ENCODE measurements around the gene KIR2DL1. TPM values are rescaled to one million over a fixed set of nuclear protein-coding genes. Genes with fewer than 3 reads are reported as not detected.
"Not testable (repeated sequence)": the region's sequence is repeated elsewhere in the genome, so short reads cannot be mapped to it uniquely, and the experiment has no call there.

Gene KIR2DL1
- total RNA-seq, 2 donors from 2014 or later = not detected

DNA sequence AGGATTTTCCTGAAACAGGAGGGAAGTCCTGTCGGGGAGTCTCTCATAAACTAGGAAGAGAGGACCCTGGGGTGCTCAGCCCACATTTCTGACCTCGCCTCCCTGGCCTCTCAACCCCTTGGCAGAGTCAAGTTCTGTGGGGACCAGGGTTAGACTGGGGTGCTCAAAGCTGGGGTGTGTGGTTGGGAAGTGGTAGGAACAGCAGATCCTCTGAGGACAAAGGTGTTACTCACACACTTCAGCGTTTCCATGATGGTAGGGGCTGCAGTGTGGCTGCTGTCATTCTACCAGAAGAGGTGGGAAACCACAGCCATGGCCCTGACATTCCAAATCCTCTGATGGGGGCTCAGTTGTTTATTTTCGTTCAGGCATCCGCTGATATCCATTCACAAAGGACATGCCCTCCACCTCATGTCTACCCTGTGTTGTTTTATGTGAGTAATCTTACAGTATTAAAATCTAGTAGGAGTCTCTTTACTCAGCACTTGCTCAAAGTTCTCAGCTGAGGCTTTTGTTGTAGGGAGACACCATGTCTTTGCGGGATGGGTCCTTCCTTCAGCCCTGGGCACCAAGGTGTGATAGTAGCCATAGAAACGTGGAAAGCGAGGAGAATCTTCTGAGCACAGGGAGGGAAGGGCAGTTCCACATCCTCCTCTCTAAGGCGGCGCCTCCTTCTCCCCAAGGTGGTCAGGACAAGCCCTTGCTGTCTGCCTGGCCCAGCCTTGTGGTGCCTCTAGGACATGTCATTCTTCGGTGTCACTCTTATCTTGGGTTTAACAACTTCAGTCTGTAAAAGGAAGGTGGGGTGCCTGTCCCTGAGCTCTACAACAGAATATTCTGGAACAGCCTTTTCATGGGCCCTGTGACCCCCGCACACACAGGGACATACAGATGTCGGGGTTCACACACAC, 29.8 kb upstream of the KIR2DL1 start:
- no peak overlapping the region for H3K27ac Mint-ChIP-seq
- peaks cover 93% of the 10 kb centered on the region for H3K9me3 Mint-ChIP-seq
- H3K9me3 ChIP-seq (ENCODE audit: control insufficient read depth, low read length) = peaks cover 24% of the 10 kb centered on the region
- no peaks in the 10 kb centered on the region for H3K27me3 ChIP-seq (ENCODE audit: control insufficient read depth, insufficient read depth, low read length, poor library complexity, severe bottlenecking)
- no peaks in the 10 kb centered on the region for H3K4me1 Mint-ChIP-seq
- H3K4me3 Mint-ChIP-seq = no peak overlapping the region
- H3K27me3 Mint-ChIP-seq (ENCODE audit: insufficient read depth) = no peaks in the 10 kb centered on the region
- peaks cover 5% of the 10 kb centered on the region for H3K36me3 Mint-ChIP-seq (ENCODE audit: low read depth)
- 60 to 68% methylated on average over 7 to 13 of the region's 13 CpGs for WGBS, 2 experiments (ENCODE audit: insufficient coverage in 1 of 2, insufficient read length in 1 of 2)
- no peaks in the 10 kb centered on the region for H3K4me1 ChIP-seq (ENCODE audit: control insufficient read depth, insufficient read depth, low read length)
- H3K4me3 ChIP-seq (ENCODE audit: low read length) = no peak overlapping the region
- TF ChIP-seq, protein P1, sequence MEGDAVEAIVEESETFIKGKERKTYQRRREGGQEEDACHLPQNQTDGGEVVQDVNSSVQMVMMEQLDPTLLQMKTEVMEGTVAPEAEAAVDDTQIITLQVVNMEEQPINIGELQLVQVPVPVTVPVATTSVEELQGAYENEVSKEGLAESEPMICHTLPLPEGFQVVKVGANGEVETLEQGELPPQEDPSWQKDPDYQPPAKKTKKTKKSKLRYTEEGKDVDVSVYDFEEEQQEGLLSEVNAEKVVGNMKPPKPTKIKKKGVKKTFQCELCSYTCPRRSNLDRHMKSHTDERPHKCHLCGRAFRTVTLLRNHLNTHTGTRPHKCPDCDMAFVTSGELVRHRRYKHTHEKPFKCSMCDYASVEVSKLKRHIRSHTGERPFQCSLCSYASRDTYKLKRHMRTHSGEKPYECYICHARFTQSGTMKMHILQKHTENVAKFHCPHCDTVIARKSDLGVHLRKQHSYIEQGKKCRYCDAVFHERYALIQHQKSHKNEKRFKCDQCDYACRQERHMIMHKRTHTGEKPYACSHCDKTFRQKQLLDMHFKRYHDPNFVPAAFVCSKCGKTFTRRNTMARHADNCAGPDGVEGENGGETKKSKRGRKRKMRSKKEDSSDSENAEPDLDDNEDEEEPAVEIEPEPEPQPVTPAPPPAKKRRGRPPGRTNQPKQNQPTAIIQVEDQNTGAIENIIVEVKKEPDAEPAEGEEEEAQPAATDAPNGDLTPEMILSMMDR (conservative IDR thresholded peaks at IDR 0.05) = no peak
- no peaks in the 10 kb centered on the region for H3K36me3 ChIP-seq (ENCODE audit: control insufficient read depth, insufficient read depth, low read length)
- no peak overlapping the region for H3K9ac ChIP-seq (ENCODE audit: extremely low read depth, low read length, poor library complexity, severe bottlenecking)
- H3K27ac ChIP-seq (ENCODE audit: low read depth, low read length) = no peak overlapping the region
- no peak for DNase-seq

DNA sequence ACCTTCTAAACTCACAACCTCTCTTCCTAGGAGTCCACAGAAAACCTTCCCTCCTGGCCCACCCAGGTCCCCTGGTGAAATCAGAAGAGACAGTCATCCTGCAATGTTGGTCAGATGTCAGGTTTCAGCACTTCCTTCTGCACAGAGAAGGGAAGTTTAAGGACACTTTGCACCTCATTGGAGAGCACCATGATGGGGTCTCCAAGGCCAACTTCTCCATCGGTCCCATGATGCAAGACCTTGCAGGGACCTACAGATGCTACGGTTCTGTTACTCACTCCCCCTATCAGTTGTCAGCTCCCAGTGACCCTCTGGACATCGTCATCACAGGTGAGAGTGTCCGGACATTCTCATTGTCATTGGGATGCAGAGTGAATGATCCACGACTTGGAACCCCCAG, 27.6 kb upstream of the KIR2DL1 start:
- not testable (repeated sequence) for H3K9ac ChIP-seq (ENCODE audit: extremely low read depth, low read length, poor library complexity, severe bottlenecking); H3K27me3 Mint-ChIP-seq (ENCODE audit: insufficient read depth); H3K4me3 Mint-ChIP-seq; H3K36me3 Mint-ChIP-seq (ENCODE audit: low read depth); H3K27ac Mint-ChIP-seq; H3K36me3 ChIP-seq (ENCODE audit: control insufficient read depth, insufficient read depth, low read length); DNase-seq; H3K4me1 ChIP-seq (ENCODE audit: control insufficient read depth, insufficient read depth, low read length); H3K4me3 ChIP-seq (ENCODE audit: low read length); H3K4me1 Mint-ChIP-seq; H3K27me3 ChIP-seq (ENCODE audit: control insufficient read depth, insufficient read depth, low read length, poor library complexity, severe bottlenecking); H3K27ac ChIP-seq (ENCODE audit: low read depth, low read length)
- peaks cover 89% of the 10 kb centered on the region for H3K9me3 Mint-ChIP-seq
- peaks cover 24% of the 10 kb centered on the region for H3K9me3 ChIP-seq (ENCODE audit: control insufficient read depth, low read length)
- WGBS, 2 experiments (ENCODE audit: insufficient coverage in 1 of 2, insufficient read length in 1 of 2) = 53 to 58% methylated on average over 5 of the region's 5 CpGs

DNA sequence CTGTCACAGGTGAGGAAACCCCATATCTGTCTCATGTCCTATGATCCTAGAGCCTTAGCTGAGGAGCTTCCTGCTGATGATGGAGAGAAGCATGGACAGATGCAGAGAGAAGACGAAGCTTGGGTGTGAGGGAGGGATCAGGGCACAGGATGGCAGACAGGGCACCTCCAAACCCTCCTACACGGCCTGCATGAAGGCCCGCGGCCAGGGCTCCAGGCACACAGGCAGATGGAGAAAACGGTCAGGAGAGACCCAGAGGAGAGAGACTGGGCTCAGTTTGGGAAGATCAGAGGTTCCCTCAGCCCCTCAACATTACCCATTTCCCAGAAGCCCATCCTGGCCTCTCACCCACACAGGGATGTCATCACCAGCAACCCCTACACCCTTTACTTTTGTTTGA, 25.5 kb upstream of the KIR2DL1 start:
- H3K9ac ChIP-seq (ENCODE audit: extremely low read depth, low read length, poor library complexity, severe bottlenecking); H3K36me3 Mint-ChIP-seq (ENCODE audit: low read depth); H3K4me3 Mint-ChIP-seq; H3K27me3 ChIP-seq (ENCODE audit: control insufficient read depth, insufficient read depth, low read length, poor library complexity, severe bottlenecking); H3K4me3 ChIP-seq (ENCODE audit: low read length); H3K36me3 ChIP-seq (ENCODE audit: control insufficient read depth, insufficient read depth, low read length); DNase-seq; H3K4me1 Mint-ChIP-seq; H3K27me3 Mint-ChIP-seq (ENCODE audit: insufficient read depth); H3K4me1 ChIP-seq (ENCODE audit: control insufficient read depth, insufficient read depth, low read length); H3K27ac Mint-ChIP-seq; H3K27ac ChIP-seq (ENCODE audit: low read depth, low read length): not testable (repeated sequence)
- 20 to 73% methylated on average over 1 to 5 of the region's 5 CpGs for WGBS, 2 experiments (ENCODE audit: insufficient coverage in 1 of 2, insufficient read length in 1 of 2)
- peaks cover 87% of the 10 kb centered on the region for H3K9me3 Mint-ChIP-seq
- peaks cover 13% of the 10 kb centered on the region for H3K9me3 ChIP-seq (ENCODE audit: control insufficient read depth, low read length)

DNA sequence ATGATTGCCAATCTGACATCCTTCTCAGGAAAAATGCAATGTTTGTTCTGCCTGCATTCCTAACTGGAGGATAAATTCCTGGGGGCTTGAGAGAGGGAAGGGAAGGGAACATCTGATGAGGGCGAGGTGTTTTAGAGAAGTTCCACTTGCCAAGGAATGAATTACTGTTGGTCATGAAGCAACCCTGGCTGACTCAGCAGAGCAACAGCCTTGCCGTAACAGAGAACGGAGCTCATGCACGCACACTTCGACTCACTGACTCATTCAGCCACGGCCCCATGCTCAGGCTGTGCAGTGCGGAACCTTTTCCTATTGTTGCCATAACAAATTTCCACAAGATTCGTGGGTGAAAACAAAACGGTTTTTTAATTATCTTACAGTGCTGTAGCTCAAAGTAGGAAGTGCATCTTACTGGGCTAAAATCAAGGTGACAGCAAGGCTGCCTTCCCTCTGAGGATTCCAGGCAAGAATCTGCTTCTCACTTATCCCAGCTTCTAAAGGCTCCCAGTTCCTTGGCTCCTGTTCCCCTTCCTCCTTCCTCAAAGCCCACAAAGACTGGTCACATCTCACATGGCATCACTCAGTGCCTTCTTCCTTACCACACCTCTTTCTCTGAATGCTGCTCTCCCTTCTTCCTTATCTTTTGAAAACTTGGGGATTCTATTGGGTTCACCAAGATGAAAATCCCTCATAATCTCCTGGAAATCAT, 21.8 kb upstream of the KIR2DL1 start:
- H3K36me3 Mint-ChIP-seq (ENCODE audit: low read depth); H3K27me3 ChIP-seq (ENCODE audit: control insufficient read depth, insufficient read depth, low read length, poor library complexity, severe bottlenecking); H3K9ac ChIP-seq (ENCODE audit: extremely low read depth, low read length, poor library complexity, severe bottlenecking); H3K4me1 ChIP-seq (ENCODE audit: control insufficient read depth, insufficient read depth, low read length); H3K9me3 ChIP-seq (ENCODE audit: control insufficient read depth, low read length); H3K4me3 Mint-ChIP-seq; H3K27ac Mint-ChIP-seq; H3K27ac ChIP-seq (ENCODE audit: low read depth, low read length); H3K4me3 ChIP-seq (ENCODE audit: low read length); H3K36me3 ChIP-seq (ENCODE audit: control insufficient read depth, insufficient read depth, low read length); H3K4me1 Mint-ChIP-seq; H3K27me3 Mint-ChIP-seq (ENCODE audit: insufficient read depth); DNase-seq: not testable (repeated sequence)
- 65 to 76% methylated on average over 2 to 7 of the region's 9 CpGs for WGBS, 2 experiments (ENCODE audit: insufficient coverage in 1 of 2, insufficient read length in 1 of 2)
- peaks cover 81% of the 10 kb centered on the region for H3K9me3 Mint-ChIP-seq

DNA sequence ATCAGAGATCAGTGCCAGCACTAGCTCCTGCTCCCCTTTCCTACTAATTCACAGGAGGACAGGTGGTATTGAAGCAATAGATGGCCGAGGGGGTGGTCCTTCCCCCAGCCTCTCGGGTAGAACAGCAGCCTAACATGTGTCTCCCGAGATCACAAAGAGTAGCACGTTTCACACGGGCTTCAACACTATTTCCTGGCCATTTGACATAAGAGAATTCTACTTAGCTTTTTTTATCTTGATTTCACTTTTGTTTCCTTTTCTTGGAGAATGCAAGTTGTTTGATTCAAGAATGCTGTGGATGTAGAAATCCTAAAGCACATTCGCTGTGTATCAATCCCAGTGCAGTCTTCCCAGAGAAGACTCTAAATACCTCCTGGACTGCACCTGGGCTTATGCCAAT, 19.3 kb upstream of the KIR2DL1 start:
- not testable (repeated sequence) for H3K36me3 Mint-ChIP-seq (ENCODE audit: low read depth); H3K36me3 ChIP-seq (ENCODE audit: control insufficient read depth, insufficient read depth, low read length); H3K27ac ChIP-seq (ENCODE audit: low read depth, low read length); H3K9me3 ChIP-seq (ENCODE audit: control insufficient read depth, low read length); H3K27me3 Mint-ChIP-seq (ENCODE audit: insufficient read depth); H3K27ac Mint-ChIP-seq; H3K4me3 Mint-ChIP-seq; H3K4me1 Mint-ChIP-seq; H3K4me1 ChIP-seq (ENCODE audit: control insufficient read depth, insufficient read depth, low read length); H3K9ac ChIP-seq (ENCODE audit: extremely low read depth, low read length, poor library complexity, severe bottlenecking); H3K4me3 ChIP-seq (ENCODE audit: low read length); DNase-seq; H3K27me3 ChIP-seq (ENCODE audit: control insufficient read depth, insufficient read depth, low read length, poor library complexity, severe bottlenecking)
- H3K9me3 Mint-ChIP-seq = peaks cover 82% of the 10 kb centered on the region
- 31 to 44% methylated on average over 4 to 6 of the region's 6 CpGs for WGBS, 2 experiments (ENCODE audit: insufficient coverage in 1 of 2, insufficient read length in 1 of 2)

Data from endodermal cell (in vitro differentiated cells).